ENCODE data around the gene KPNA6. TPM values are rescaled to one million over a fixed set of nuclear protein-coding genes. Genes with fewer than 3 reads are reported as not detected.
"Not testable (repeated sequence)": the region's sequence is repeated elsewhere in the genome, so short reads cannot be mapped to it uniquely, and the experiment has no call there.

KPNA6 gene
- total RNA-seq, 1 donor from 2014 or later, result 39.9 TPM

- H3K4me3 ChIP-seq (ENCODE audit: low read depth, low read length), result peak overlapping the region; percentile 73
- no peak for DNase-seq (ENCODE audit: low read depth)
- TF ChIP-seq CTCF (conservative IDR thresholded peaks at IDR 0.05; ENCODE audit: low read depth, low read length), result no peak
Observed at GRCh38 chr1:32071758-32072621, 35.9 kb upstream of the KPNA6 start.

DNA sequence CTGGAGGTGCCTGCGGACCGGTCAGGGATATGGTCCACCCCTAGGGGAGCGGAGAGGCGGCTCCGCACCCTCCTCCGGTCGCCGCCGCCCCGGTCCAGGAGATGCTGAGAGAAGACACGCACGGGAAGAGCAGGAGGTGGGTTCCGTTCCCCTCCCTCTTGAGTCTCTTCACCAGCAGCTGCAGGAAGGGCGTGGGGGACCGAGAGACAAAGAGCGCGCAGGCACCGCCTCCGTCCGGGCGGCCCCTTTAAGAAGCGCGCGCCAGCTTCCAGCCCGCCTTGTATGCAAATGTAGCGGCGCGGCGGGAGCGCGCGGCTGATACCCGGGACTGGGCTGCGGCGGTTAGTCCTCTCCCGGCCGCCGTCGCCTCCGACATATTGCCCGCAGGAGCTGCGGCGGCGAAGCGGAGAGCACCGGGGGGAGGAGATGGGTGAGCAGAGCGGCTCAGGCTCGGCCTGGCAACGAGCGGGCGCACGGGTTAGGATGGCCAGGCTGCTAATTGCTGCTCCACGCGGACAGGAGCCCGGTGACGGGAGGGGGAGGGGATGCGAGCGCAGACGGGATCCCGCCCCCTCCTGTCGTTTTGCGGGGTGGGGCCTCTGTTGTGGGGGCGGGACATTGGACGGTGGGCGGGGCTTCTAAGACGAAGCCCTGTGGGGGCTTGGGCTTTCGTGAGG is 35.1 kb upstream of the KPNA6 start, which contains the start of gene TMEM39B:
Gene TMEM39B, plus strand, starts transcription at position 318 of the 677 bp plus-strand sequence. Its CDS starts 109 bp downstream, at position 427.
- DNase-seq (ENCODE audit: low read depth), result no peak
- H3K4me3 ChIP-seq (ENCODE audit: low read depth, low read length), result peak within 1 kb of the TSS; percentile 73
- TF ChIP-seq CTCF (conservative IDR thresholded peaks at IDR 0.05; ENCODE audit: low read depth, low read length), result no peak

DNA sequence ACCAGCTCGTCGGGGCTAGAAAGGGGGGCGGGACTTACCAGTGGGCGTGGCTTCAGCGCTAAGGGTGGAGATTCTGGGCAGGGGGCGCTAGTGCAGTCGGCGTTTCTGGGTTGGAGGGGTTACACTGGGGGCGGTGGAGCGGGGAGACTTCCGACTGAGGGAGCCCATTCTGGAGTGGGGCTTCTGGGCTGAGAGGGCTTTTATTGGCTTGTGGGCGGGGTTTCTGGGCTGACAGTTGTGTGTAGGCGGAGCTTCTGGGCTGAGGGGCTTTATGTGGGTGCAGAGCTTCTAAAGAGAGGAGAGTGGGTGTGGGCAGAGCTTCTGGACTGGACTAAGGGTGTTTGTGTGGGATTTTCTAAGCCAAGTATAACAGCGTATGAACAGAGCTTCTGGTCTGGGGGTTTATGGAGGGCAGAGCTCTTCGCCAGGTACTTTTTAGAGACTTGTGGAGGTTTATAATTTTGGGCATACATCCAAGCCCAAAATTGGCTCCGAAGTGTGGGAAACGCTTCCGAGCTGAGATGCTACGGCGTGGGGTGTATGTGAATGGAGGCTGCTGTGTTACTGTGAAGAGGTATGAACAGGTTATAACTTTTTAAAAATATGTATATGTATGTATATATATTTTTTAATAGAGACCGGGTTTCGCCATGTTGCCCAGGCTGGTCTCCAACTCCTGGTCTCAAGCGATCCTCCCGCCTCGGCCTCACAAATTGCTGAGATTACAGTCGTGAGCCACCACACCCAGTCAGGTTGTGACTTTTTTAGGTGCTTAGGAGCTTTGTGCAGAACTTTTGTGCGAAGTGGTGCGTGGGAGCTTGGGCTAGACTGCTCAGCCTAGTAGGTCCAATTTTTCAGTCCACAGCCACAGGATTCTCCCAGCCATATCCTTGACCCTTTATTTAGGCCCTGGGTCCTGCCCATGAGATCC is 34.3 kb upstream of the KPNA6 start:
- peak; percentile 27 for TF ChIP-seq CTCF (conservative IDR thresholded peaks at IDR 0.05; ENCODE audit: low read depth, low read length)
- no peak for DNase-seq (ENCODE audit: low read depth)
- peak overlapping the region; percentile 73 for H3K4me3 ChIP-seq (ENCODE audit: low read depth, low read length)

- no peak for TF ChIP-seq CTCF (conservative IDR thresholded peaks at IDR 0.05; ENCODE audit: low read depth, low read length)
- H3K4me3 ChIP-seq (ENCODE audit: low read depth, low read length), result no peak overlapping the region
- DNase-seq (ENCODE audit: low read depth), result no peak
Observed at GRCh38 chr1:32074841-32075240, 33.0 kb upstream of the KPNA6 start.

DNA sequence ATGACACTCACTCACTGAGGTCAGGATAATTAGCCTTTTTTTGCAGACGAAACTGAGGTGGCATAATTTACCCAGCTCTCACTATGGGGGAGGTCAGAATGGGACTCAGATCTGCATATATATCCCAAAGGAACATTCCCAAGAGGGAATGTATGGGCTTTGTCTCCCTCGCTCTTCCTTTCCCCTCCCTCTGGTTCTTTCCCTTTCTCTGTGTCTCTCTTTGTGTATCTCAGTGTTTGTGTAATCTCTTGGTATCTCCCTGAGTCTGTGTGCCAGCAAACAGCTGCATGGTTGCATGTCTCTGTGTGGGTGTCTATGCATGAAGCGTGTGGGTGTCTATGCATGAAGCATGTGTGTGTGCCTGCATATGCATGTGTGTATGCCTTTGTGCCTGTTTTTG is 30.4 kb upstream of the KPNA6 start:
- H3K4me3 ChIP-seq (ENCODE audit: low read depth, low read length), result no peak overlapping the region
- no peak for TF ChIP-seq CTCF (conservative IDR thresholded peaks at IDR 0.05; ENCODE audit: low read depth, low read length)
- no peak for DNase-seq (ENCODE audit: low read depth)

DNA sequence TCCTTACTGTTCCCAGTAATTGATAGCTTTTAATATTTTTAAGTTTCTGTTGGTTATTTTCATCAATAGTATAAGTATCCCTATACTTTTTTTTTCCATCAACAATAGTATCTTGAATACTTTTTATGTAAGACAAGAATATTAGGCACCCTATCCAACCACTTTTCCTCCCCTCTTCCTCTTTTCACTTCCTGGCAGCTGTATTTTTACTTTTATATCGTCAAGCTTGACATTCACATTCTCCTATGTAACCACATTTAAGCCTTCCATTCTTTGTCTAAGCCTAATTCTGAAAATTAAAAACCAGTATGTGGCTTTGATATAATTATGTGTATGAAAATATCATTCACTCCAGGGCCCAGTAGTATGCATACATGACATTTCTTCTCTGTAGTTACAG is 25.8 kb upstream of the KPNA6 start:
- no peak overlapping the region for H3K4me3 ChIP-seq (ENCODE audit: low read depth, low read length)
- no peak for DNase-seq (ENCODE audit: low read depth)
- no peak for TF ChIP-seq CTCF (conservative IDR thresholded peaks at IDR 0.05; ENCODE audit: low read depth, low read length)

DNA sequence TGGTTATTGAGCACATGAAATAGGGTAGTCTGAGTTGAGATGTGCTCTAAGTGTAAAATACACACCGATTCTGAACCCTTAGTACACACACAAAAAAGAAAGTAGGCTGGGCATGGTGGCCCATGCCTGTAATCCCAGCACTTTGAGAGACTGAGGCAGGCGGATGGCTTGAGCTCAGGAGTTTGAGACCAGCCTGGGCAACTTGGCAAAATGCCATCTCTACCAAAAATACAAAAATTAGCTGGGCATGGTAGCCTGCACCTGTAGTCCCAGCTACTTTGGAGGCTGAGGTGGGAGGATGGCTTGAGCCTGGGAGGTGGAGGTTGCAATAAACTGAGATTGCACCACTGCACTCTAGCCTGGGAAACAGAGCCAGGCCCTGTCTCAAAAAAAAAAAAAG is 21.5 kb upstream of the KPNA6 start:
- H3K4me3 ChIP-seq (ENCODE audit: low read depth, low read length); DNase-seq (ENCODE audit: low read depth): not testable (repeated sequence)

All from epithelial cell of proximal tubule (primary cell).